HUES6 (cell line): ENCODE measurements around the gene PRDM16.

ENCODE experiments used
- H3K27ac ChIP-seq: 2 replicates; pipeline ENCODE4 v1.7.0; 2013; ENCODE audit warnings: low read depth, mild to moderate bottlenecking, low read length, inconsistent platforms
- H3K27me3 ChIP-seq: 2 replicates; pipeline ENCODE4 v1.6.1; 2013; ENCODE audit warnings: low read length; ENCODE audit not compliant: control insufficient read depth, insufficient read depth
- H3K36me3 ChIP-seq: 2 replicates; pipeline ENCODE4 v1.6.1; 2013; ENCODE audit warnings: low read length; ENCODE audit not compliant: control insufficient read depth, insufficient read depth
- H3K4me1 ChIP-seq: 2 replicates; pipeline ENCODE4 v1.6.1; 2013; ENCODE audit warnings: low read length; ENCODE audit not compliant: control insufficient read depth, insufficient read depth
- H3K4me3 ChIP-seq: 2 replicates; pipeline ENCODE4 v1.5.1; 2013; ENCODE audit warnings: low read depth, low read length
- H3K9ac ChIP-seq: one replicate; pipeline ENCODE4 v1.6.1; 2013; ENCODE audit warnings: mild to moderate bottlenecking, low read length
- H3K9me3 ChIP-seq: 2 replicates; pipeline ENCODE4 v1.6.1; 2013; ENCODE audit warnings: low read depth, low read length; ENCODE audit not compliant: control insufficient read depth, insufficient read depth

The PRDM16 gene

DNA sequence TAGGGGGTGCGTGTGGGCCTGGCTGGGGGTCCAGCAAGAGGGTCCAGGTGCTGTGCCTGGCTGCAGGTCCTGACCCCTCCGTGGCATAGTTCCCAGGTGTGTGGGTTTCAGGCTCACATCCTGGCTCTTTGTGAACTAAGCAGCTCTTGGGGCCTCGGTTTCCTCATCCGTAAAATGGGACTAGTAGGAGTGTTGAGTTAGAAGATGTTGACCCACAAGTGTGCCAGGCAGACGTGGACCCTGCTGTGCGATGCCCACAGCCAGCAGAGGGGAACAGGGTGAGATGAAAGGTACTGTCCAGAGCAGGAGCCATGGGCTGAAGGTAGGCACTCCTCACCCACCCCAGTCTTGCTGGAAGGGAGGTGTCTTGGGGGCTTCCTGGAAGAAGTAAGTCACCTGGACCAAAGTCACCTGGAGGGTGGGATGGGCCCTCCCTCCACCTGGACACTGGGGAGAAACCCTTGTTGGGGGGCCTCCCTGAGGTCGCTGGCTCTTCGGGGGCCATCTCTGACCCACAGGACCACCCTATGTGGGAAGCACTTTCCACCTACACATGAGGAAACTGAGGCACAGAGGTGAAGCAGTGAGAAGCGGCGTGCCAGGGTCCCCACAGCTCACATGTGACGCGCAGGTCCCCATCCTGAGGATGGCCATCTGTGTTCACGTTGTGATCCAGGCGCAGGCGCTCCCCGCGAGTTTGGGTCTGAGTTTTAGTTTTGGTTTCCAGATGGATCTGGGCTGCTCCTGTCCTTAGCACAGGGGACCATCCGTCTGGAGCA, 386.9 kb downstream of the PRDM16 start:
- H3K27ac ChIP-seq = peak overlapping the region; percentile 91
- no peaks in the 10 kb centered on the region for H3K27me3 ChIP-seq
- peak overlapping the region; percentile 64 for H3K4me3 ChIP-seq
- H3K36me3 ChIP-seq = no peaks in the 10 kb centered on the region
- peak overlapping the region; percentile 59 for H3K9ac ChIP-seq
- H3K9me3 ChIP-seq = no peaks in the 10 kb centered on the region
- peaks cover 36% of the 10 kb centered on the region for H3K4me1 ChIP-seq

- H3K9me3 ChIP-seq = no peaks in the 10 kb centered on the region
- no peak overlapping the region for H3K9ac ChIP-seq
- peaks cover 37% of the 10 kb centered on the region for H3K4me1 ChIP-seq
- H3K27ac ChIP-seq = no peak overlapping the region
- no peaks in the 10 kb centered on the region for H3K27me3 ChIP-seq
- H3K4me3 ChIP-seq = no peak overlapping the region
- no peaks in the 10 kb centered on the region for H3K36me3 ChIP-seq
These were observed 387.5 kb downstream of the PRDM16 start for GRCh38 chr1:3456449-3456963.

- H3K36me3 ChIP-seq = no peaks in the 10 kb centered on the region
- H3K27ac ChIP-seq = no peak overlapping the region
- no peak overlapping the region for H3K9ac ChIP-seq
- H3K27me3 ChIP-seq = no peaks in the 10 kb centered on the region
- no peak overlapping the region for H3K4me3 ChIP-seq
- H3K4me1 ChIP-seq = peaks cover 37% of the 10 kb centered on the region
- no peaks in the 10 kb centered on the region for H3K9me3 ChIP-seq
These were observed 388.2 kb downstream of the PRDM16 start for GRCh38 chr1:3456964-3457909.

- Histone ChIP-seq H3K9me3 (no peaks in the 10 kb centered on the region), H3K27me3 (no peaks in the 10 kb centered on the region), H3K9ac (no peak overlapping the region), H3K4me3 (no peak overlapping the region), H3K36me3 (no peaks in the 10 kb centered on the region), H3K4me1 (peaks cover 37% of the 10 kb centered on the region), H3K27ac (no peak overlapping the region)
These were observed 389.2 kb downstream of the PRDM16 start for GRCh38 chr1:3457910-3458883.

- H3K4me1 ChIP-seq = peaks cover 28% of the 10 kb centered on the region; the same call in 1 of the 2 replicates
These were observed 390.3 kb downstream of the PRDM16 start for GRCh38 chr1:3459051-3459908.

GRCh38 chr1:3459940-3460671, 391.1 kb downstream of the PRDM16 start:
- H3K36me3 ChIP-seq = peaks cover 12% of the 10 kb centered on the region
- no peak overlapping the region for H3K27ac ChIP-seq
- H3K4me1 ChIP-seq = peaks cover 28% of the 10 kb centered on the region; the same call in 1 of the 2 replicates
- H3K9ac ChIP-seq = peak overlapping the region; percentile 25
- no peak overlapping the region for H3K4me3 ChIP-seq
- H3K27me3 ChIP-seq = no peaks in the 10 kb centered on the region
- H3K9me3 ChIP-seq = no peaks in the 10 kb centered on the region

More at GRCh38 chr1:3459051-3459908, 390.3 kb downstream of the PRDM16 start:
- Histone ChIP-seq H3K27me3 (no peaks in the 10 kb centered on the region), H3K9ac (no peak overlapping the region), H3K36me3 (peaks cover 8% of the 10 kb centered on the region; the same call in 1 of the 2 replicates), H3K4me3 (no peak overlapping the region), H3K9me3 (no peaks in the 10 kb centered on the region), H3K27ac (no peak overlapping the region)

DNA sequence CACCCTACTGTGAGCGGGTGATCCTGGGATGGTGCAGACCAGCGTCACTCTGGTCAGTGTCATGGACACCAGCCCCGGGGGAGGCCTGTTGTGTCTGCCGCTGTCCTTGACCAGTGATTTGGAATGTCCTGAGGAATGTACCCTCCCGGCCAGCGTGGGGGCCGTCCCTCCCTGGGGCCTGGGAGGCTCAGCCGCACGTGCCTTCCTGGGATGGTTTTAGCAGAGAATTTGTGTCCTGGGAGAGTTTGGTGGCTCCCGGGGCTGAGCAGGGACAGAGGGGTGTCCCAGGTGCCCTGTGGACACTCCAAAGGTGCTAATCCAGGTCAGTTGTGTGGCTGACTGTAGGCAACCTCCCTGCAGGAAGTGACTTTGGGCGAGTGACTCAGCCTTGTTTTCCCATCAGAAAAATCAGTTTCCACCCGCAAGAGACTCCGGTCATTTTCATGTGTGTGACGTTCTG, 391.7 kb downstream of the PRDM16 start:
- H3K27ac ChIP-seq = 0 out of 2 replicates have a peak overlapping the region, but pooled peaks have one; percentile 13
- H3K9ac ChIP-seq = peak overlapping the region; percentile 25
- no peak overlapping the region for H3K4me3 ChIP-seq
- H3K4me1 ChIP-seq = peaks cover 23% of the 10 kb centered on the region; the same call in 1 of the 2 replicates
- peaks cover 12% of the 10 kb centered on the region for H3K36me3 ChIP-seq
- no peaks in the 10 kb centered on the region for H3K27me3 ChIP-seq
- no peaks in the 10 kb centered on the region for H3K9me3 ChIP-seq

DNA sequence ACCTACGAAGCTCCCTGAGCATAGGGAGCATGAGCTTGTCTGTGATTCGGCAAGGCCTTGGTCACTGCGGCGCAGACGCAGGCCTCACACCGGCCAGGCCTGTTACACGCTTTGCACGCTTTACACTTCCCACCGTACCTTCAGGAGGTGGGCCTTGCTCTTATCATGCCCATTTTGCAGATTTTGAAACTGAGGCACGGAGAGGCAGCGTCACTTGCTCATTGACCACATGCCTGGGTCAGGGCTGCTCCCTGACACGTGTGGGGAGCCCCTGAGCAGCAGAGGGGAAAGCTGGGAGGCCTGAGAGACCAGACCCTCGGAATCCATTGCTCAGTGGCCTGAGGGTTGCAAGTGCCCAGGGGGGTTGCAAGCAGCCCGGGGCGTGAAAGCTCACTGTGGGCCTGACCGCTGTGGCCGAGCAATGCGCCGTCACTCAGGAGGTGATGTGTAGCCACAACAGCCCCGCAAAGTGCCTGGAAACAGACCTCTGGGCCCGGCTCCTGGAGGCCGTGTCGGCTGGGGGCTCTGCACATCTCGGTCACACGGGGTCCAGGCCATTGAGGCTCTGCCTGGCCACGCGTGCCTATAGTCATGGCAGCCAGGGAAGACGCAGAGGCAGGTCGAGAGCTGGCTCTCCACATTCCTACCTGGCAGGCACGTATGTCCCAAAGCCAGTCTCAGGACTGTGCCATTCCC, 392.4 kb downstream of the PRDM16 start:
- Histone ChIP-seq H3K9ac (no peak overlapping the region), H3K4me3 (no peak overlapping the region), H3K4me1 (peaks cover 19% of the 10 kb centered on the region; the same call in 1 of the 2 replicates), H3K27ac (0 out of 2 replicates have a peak overlapping the region, but pooled peaks have one; percentile 13), H3K9me3 (no peaks in the 10 kb centered on the region), H3K36me3 (peaks cover 12% of the 10 kb centered on the region), H3K27me3 (no peaks in the 10 kb centered on the region)

DNA sequence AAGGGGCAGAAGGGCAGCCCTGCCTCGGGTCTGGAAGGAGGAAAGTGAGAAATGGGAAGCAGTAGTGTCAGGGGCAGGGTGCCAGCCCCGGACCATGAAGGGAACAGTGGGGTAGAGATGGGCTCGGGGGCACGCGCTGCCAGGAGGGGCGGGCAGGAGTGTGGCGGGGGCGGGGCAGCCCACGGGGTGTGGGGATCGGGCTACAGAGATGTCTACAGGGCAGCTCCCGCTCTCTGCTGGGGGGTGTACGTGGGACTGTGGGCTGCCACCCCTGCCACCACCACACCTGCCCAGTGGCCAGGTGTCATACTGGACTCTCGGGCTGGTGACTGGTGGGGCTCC, 392.9 kb downstream of the PRDM16 start:
- Histone ChIP-seq H3K4me3 (no peak overlapping the region), H3K36me3 (peaks cover 12% of the 10 kb centered on the region), H3K4me1 (peaks cover 19% of the 10 kb centered on the region; the same call in 1 of the 2 replicates), H3K27me3 (no peaks in the 10 kb centered on the region), H3K27ac (no peak overlapping the region), H3K9me3 (no peaks in the 10 kb centered on the region), H3K9ac (no peak overlapping the region)
